Medulla oblongata (tissue), 1 donor: ENCODE data around the gene CDH16.
"Not testable (repeated sequence)": the region's sequence is repeated elsewhere in the genome, so short reads cannot be mapped to it uniquely, and the experiment has no call there.

Source experiments
- DNase-seq: peaks from one replicate; pipeline ENCODE4 v3.0.0-alpha.2; 2015; ENCODE audit errors: extremely low spot score

Gene CDH16

GRCh38 chr16:66896682-66897081 lies 22.0 kb downstream of the CDH16 start:
- not testable (repeated sequence) for DNase-seq

DNA sequence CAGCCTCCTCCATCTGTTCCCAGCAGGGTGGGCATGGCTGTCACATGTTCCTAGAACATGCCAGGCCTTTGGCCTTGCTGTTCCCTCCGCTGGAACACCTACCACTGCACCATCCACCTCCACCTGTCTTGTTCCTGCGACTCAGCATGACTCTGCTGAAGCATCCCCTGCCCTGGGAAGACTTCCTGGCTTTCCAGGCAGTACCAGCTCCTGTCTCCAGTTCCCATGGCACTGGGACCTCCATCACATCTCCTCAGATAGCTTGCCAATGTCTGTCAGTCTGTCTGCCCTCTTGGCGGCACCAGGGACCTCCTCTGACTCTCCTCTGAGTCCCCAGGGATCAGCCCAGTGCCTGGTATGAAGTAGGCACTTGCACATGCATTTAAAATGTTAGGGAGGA lies 22.7 kb downstream of the CDH16 start:
- DNase-seq, result no peak

- DNase-seq, result no peak
These were observed 23.1 kb downstream of the CDH16 start for GRCh38 chr16:66895689-66895979.

DNA sequence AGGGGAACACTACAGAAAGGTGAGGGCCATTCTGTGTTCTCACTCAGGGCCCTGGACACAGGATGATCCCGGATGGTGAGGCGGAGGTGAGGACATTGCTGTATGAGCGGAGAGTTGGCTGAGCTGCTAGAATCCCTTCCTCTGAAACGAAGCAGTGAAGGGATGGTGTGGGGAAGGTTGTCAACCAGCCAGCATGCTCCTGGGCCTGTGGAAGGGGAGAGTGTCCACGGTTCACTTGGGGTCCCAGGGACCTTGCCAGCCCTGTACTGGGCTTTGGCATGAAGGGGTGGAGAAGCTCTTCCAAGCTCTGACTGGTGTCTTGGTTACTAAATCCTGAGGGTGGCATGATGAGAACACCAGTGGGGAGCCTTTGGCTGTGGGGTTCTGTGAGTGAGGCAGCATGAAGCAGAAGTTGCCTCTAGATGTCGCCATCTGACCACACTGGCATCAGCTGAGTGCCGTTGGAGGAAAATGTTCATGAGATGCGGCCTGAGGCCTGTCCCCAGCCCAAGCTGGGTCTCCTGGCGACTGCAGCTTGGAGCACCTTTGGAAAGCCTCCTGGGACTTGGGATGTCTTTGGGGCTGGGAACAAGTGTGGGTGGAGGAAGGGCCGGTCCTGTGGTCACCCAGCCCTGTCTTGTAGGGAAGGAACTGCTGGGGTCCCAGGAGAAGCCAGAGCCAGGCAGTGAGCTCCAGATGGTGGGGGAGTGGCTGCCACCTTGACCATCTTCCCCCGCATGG lies 23.6 kb downstream of the CDH16 start:
- peak; percentile 90 for DNase-seq

GRCh38 chr16:66894055-66894454 lies 24.6 kb downstream of the CDH16 start:
- DNase-seq, result no peak

DNA sequence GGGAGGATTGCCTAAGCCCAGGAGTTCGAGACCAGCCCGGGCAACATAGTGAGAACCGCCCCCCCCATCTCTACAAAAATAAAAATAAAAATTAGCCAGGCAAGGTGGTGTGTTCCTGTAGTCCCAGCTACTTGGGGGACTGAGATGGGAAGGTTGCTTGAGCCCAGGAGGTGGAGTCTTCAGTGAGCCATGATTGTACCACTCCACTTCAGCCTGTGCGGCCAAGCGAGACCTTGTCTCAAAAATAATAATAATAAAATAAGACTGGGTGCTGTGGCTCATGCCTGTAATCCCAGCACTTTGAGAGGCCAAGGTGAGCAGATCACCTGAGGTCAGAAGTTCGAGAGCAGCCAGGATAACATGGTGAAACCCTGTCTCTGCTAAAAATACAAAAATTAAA lies 26.9 kb downstream of the CDH16 start:
- no peak for DNase-seq

GRCh38 chr16:66891360-66891759 lies 27.3 kb downstream of the CDH16 start:
- DNase-seq, result no peak

GRCh38 chr16:66890799-66891198 lies 27.9 kb downstream of the CDH16 start:
- no peak for DNase-seq

DNA sequence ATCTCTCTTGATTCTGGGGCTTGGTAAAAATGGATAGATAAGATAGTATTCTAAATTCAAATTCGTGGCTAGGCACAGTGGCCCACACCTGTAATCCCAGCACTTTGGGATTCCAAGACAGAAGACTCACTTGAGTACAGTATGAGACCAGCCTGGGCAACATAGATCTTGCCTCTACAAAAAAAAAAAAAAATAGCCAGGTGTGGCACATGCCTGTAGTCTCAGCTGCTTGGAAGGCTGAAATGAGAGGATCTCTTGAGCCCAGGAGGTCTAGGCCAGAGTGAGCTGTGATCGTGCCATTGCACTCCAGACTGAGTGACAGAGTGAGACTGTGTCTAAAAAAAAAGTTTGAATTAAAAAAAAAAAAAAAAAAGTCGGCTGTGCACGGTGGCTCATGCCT lies 29.1 kb downstream of the CDH16 start:
- DNase-seq, result no peak

DNA sequence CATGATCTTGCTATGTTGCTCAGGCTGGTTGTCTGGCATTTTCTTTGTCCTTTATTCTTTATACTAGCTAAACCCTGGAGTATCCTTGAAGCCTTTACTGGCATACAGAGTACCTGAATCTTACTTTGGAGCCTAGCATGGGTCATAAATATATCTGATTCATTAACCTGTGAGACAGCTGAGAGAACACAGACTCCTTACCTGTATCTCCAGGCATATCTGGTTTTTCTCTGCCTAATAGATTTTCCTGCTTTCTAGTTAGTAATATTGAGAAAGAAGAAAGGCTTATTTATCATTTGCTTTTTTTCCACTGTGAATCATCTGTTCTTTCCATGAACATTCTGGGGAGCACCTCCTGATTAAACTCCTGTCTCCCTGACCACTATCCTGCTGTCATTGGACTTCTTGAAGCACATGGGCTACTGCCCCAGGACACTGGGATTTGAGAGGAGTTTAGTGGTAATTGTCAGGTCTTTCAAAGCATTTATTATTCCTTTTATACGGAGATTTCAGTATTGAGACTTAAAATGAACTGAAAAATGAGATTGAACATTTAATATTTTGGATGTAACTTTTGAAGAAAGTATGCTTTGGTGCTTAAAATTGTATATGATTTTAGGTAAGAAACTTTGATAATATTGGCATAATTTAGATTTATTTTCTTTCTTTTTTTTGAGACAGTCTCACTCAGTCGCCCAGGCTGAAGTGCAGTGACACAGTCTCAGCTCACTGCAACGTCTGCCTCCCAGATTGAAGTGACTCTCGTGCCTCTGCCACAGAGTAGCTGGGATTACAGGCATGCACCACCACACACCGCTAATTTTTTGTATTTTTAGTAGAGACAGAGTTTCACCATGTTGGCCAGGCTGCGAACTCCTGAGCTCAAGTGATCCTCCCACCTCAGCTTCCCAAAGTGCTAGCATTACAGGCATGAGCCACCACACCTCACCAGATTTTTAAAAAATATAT lies 29.8 kb downstream of the CDH16 start:
- no peak for DNase-seq

GRCh38 chr16:66886914-66887313 lies 31.8 kb downstream of the CDH16 start:
- no peak for DNase-seq

DNA sequence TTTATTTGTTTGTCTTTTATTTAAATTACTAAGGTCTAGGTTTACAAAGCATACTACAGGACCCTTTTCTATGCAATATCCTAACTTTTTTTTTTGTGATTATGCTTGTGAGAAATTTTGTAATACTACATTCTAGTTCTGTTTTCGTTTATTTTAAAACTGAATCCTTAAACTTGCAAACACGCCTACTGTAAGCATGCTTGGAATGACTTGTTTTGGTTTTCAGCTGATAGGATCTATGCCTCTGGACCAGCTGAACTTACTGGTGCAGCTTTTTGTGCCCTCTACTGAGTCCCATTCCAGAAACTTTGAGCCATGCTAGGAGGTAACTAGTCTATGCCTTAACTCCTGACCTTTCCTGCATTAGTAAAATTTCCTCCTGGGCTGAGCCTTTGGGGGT lies 32.4 kb downstream of the CDH16 start:
- DNase-seq, result no peak

DNA sequence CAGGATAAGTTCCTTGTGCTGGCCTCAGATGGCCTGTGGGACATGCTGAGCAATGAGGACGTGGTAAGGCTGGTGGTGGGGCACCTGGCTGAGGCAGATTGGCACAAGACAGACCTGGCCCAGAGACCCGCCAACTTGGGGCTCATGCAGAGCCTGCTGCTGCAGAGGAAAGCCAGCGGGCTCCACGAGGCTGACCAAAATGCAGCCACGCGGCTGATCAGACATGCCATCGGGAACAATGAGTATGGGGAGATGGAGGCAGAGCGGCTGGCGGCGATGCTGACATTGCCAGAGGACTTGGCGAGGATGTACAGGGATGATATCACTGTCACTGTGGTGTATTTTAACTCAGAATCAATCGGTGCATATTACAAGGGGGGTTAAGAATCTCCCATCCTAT lies 33.2 kb downstream of the CDH16 start:
- no peak for DNase-seq

DNA sequence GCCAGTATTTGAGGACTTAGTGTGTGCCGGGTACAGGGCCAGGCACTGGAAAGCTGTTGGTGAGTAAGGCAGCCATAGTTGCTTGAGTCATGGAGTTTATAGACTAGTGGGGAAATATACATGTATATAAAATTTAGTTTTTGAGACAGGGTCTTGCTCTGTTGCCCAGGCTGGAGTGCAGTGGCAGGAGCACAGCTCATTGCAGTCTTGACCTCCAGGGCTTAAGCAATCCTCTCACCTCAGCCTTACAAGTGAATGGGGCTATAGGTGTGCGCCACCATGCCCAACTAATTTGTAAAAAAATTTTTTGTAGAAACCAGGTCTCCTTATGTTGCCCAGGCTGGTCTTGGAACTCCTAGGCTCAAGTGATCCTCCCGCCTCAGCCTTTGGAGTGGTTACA lies 36.0 kb downstream of the CDH16 start:
- no peak for DNase-seq

GRCh38 chr16:66881964-66882508 lies 36.6 kb downstream of the CDH16 start:
- DNase-seq, result no peak

GRCh38 chr16:66881560-66881959 lies 37.1 kb downstream of the CDH16 start:
- DNase-seq, result no peak

DNA sequence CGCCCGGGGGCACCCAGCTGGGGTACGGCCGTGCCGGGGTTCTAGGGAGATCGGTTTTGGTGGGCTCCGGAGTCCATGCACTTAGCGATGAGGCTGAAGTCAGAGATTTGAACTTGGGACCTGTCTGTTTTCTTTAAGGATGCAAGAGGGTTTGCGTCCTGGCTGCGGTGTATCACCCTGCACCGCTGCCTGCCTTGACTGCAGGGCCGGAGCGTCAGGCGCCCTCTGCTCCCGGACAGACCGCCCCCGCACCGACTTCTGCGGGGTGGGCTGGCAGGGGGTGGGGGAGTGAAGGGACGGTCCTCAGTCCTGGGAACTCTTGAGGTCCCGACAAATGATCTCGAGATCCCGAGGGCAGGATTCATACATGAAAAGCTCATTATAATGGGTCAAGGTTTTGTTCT lies 37.7 kb downstream of the CDH16 start:
- no peak for DNase-seq

GRCh38 chr16:66880288-66881013 lies 38.2 kb downstream of the CDH16 start, which contains the start of gene PDP2:
PDP2 (plus strand) TSS chr16:66880515; CDS start chr16:66884285, 3,770 bp downstream.
- DNase-seq, result peak; percentile 98

- DNase-seq, result no peak
These were observed 40.6 kb downstream of the CDH16 start for GRCh38 chr16:66878067-66878466.

GRCh38 chr16:66874079-66874775 lies 44.5 kb downstream of the CDH16 start:
- DNase-seq, result no peak

DNA sequence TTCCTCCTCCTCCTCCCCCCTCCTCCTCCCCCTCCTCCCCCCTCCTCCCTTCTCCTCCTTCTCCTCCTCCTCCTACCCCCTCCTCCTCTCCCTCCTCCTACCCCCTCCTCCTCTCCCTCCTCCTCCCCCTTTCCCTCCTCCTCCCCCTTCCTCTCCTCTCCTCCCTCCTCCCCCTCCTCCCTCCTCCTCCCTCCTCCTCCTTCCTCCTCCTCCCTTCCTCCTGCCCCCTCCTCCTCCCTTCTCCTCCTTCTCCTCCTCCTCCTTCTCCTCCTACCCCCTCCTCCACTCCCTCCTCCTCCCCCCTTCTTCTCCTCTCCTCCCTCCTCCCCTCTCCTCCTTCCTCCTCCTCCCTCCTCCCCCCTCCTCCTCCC lies 45.0 kb downstream of the CDH16 start:
- no peak for DNase-seq
